ENCODE results near the gene GABRA6.

DNA sequence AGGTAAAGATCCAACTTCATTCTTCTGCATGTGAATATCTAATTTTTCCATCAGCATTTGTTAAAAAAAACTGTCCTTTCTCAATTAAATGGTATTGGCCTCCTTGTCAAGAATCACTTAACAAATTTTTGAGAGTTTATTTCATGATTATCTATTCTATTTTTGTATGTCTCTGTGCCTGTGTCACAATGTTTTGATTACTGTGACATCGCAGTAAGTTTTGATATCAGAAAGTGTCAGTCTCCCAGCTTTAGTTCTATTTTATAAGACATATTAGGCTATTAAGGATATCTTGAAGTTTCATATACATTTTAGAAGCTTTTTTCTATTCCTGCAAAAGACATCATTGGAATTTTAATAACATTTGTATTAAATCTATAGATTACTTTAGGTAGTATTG lies 33.6 kb downstream of the GABRA6 start:
- TF ChIP-seq, protein P1, sequence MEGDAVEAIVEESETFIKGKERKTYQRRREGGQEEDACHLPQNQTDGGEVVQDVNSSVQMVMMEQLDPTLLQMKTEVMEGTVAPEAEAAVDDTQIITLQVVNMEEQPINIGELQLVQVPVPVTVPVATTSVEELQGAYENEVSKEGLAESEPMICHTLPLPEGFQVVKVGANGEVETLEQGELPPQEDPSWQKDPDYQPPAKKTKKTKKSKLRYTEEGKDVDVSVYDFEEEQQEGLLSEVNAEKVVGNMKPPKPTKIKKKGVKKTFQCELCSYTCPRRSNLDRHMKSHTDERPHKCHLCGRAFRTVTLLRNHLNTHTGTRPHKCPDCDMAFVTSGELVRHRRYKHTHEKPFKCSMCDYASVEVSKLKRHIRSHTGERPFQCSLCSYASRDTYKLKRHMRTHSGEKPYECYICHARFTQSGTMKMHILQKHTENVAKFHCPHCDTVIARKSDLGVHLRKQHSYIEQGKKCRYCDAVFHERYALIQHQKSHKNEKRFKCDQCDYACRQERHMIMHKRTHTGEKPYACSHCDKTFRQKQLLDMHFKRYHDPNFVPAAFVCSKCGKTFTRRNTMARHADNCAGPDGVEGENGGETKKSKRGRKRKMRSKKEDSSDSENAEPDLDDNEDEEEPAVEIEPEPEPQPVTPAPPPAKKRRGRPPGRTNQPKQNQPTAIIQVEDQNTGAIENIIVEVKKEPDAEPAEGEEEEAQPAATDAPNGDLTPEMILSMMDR (conservative IDR thresholded peaks at IDR 0.05), result no peak
- TF ChIP-seq EZH2 (IDR thresholded peaks at IDR 0.05; ENCODE audit: low read depth), result no peak

Data from PC-9 (cell line).